Esophagus muscularis mucosa (tissue), 4 donors: Measurements from ENCODE around the gene PHAF1.

Experiments used
- CTCF ChIP-seq, 3 experiments: fragments of 200-600 bp in 2 of 3; fragments of 450-650 bp in 1 of 3; sonication (generic) in 2 of 3; IDR thresholded peaks; one replicate each; pipeline ENCODE4 v1.5.1; 2017 to 2019; ENCODE audit warnings: antibody characterized with exemption in 3 of 3, mild to moderate bottlenecking in 2 of 3, moderate library complexity in 1 of 3
- EP300 ChIP-seq: sonication (generic); formaldehyde crosslinking; IDR thresholded peaks from one replicate; pipeline ENCODE4 v1.6.1; 2017; ENCODE audit warnings: antibody characterized with exemption
- POLR2A ChIP-seq: fragments of 450-650 bp; IDR thresholded peaks from one replicate; pipeline ENCODE4 v1.6.1; 2017; ENCODE audit warnings: antibody characterized with exemption, moderate library complexity, mild to moderate bottlenecking, low read depth
- POLR2AphosphoS5 ChIP-seq, 2 donors: sonication (generic); formaldehyde crosslinking; IDR thresholded peaks; one replicate each; pipeline ENCODE4 v1.6.1; 2017; ENCODE audit warnings: antibody characterized with exemption in 2 of 2

- TF ChIP-seq CTCF (IDR thresholded peaks at IDR 0.05) = no peak
- no peak for TF ChIP-seq POLR2A
- no peak for TF ChIP-seq POLR2AphosphoS5 (IDR thresholded peaks at IDR 0.05)
- TF ChIP-seq EP300 = no peak
These were observed 57.8 kb downstream of the PHAF1 start for GRCh38 chr16:67167588-67167987.
